Measurements from ENCODE around the gene CLSTN3. TPM values are rescaled to one million over a fixed set of nuclear protein-coding genes. Genes with fewer than 3 reads are reported as not detected.
A peak's percentile ranks its signal among the peaks of the same experiment; 100 is the strongest.

The CLSTN3 gene
- total and polyA plus RNA-seq, 9 of the 15 experiments (the other 6 are each of a cell fraction or from before 2014, with no cell fraction given): 0.08 to 23.2 (median 11.0) TPM

- intact Hi-C loops (cut with micrococcal nuclease) (no loop called here), in situ Hi-C loops (cut with MboI) (no loop called here)
- H3K4me2 ChIP-seq (ENCODE audit: insufficient read depth, low read length): peak overlapping the region; percentile 50; the same call in 1 of the 2 replicates
- H3K9me3 ChIP-seq (replicated peaks; ENCODE audit: control insufficient read depth, insufficient read depth, low read depth, low read length): no peaks in the 10 kb centered on the region
- peak overlapping the region in 1 of 2 experiments; percentile 31; a peak in 2 of 4 replicates for H3K9ac ChIP-seq (ENCODE audit: insufficient read depth in 1 of 2, low read depth in 2 of 2, low read length in 2 of 2)
- CTCF ChIA-PET (ENCODE audit: low intra/inter-chr PET ratio): interaction anchor here (0.6 kb wide), 1 partner anchor 23 kb away, joined by 3 read pairs; no protein-coding TSS in a partner anchor
- H4K20me1 ChIP-seq (replicated peaks; ENCODE audit: control insufficient read depth, insufficient read depth, low read length): no peaks in the 10 kb centered on the region
- BruUV-seq (replicated peaks): no TSS peak
- WGBS (ENCODE audit: insufficient coverage, low coverage, missing lambda C conversion rate): 28% methylated on average over 3 of the region's 4 CpGs
- H2AFZ ChIP-seq (ENCODE audit: low read depth, low read length): no peak overlapping the region
- peaks cover 31% of the 10 kb centered on the region for H3K79me2 ChIP-seq (ENCODE audit: control insufficient read depth, insufficient read depth, low read length)
- H3K27ac ChIP-seq (ENCODE audit: extremely low read depth, low read depth, low read length): peak overlapping the region; percentile 50
- H3K36me3 ChIP-seq (ENCODE audit: control insufficient read depth, insufficient read depth, low read length): 0 out of 3 replicates have a peak, but pooled peaks cover 4% of the 10 kb centered on the region
- FAIRE-seq (peak; percentile 15), DNase-seq (ENCODE audit: extremely low read depth in 1 of 4, low spot score in 3 of 4) (no peak), ATAC-seq (peak; percentile 5; the same call in 1 of the 3 replicates)
- peaks cover 65 to 71% of the 10 kb centered on the region in 2 experiments for H3K4me1 ChIP-seq (replicated peaks in 1 of 2; ENCODE audit: control insufficient read depth in 2 of 2, insufficient read depth in 2 of 2, low read length in 2 of 2)
- POLR2A ChIA-PET: interaction anchor here (0.5 to 2.0 kb wide), 7 partner anchors 18 to 353 kb away, joined by 3 to 5 read pairs (median 3); partner anchors contain the start of gene LAG3
- no peaks in the 10 kb centered on the region for H3K27me3 ChIP-seq (ENCODE audit: control insufficient read depth in 2 of 2, insufficient read depth in 2 of 2, low read length in 2 of 2)
- H3K4me3 ChIP-seq: no peak overlapping the region
- no peaks in the 10 kb centered on the region for H3K9me1 ChIP-seq (ENCODE audit: control insufficient read depth, insufficient read depth, low read length)
- TF ChIP-seq WHSC1 (IDR thresholded peaks at IDR 0.05; ENCODE audit: low read length) (no peak), MEIS2 (IDR thresholded peaks at IDR 0.05; ENCODE audit: partially characterized antibody) (peak; percentile 88), ZNF586 (CRISPR knock-in tag; conservative IDR thresholded peaks at IDR 0.05) (no peak), ZBTB17 (CRISPR knock-in tag; IDR thresholded peaks at IDR 0.05) (no peak), MAFF (IDR thresholded peaks at IDR 0.05; ENCODE audit: low read length) (no peak), CEBPG (CRISPR knock-in tag; IDR thresholded peaks at IDR 0.05) (no peak), CEBPG (tag; conservative IDR thresholded peaks at IDR 0.05 in 1 of 2, IDR thresholded peaks at IDR 0.05 in 1 of 2) (peak in 1 of 2 experiments; percentile 53; a peak in 2 of 4 replicates), PBX2 (CRISPR knock-in tag; IDR thresholded peaks at IDR 0.05; ENCODE audit: low read depth) (no peak), PBX2 (tag; conservative IDR thresholded peaks at IDR 0.05; ENCODE audit: low read depth) (0 out of 2 replicates have a peak, but pooled peaks have one; percentile 35), ARID1B (IDR thresholded peaks at IDR 0.05) (0 out of 2 replicates have a peak, but pooled peaks have one; percentile 17), ZFP36 (IDR thresholded peaks at IDR 0.05; ENCODE audit: low read depth, low read length, partially characterized antibody) (no peak), MIER1 (IDR thresholded peaks at IDR 0.05; ENCODE audit: low read depth) (no peak), CHCHD3 (CRISPR knock-in tag; IDR thresholded peaks at IDR 0.05) (no peak), CHD2 (IDR thresholded peaks at IDR 0.05; ENCODE audit: low read depth, low read length) (no peak), SMAD3 (CRISPR knock-in tag; conservative IDR thresholded peaks at IDR 0.05) (no peak), ZBTB26 (CRISPR knock-in tag; IDR thresholded peaks at IDR 0.05) (no peak), PKNOX1 (IDR thresholded peaks at IDR 0.05) (peak; percentile 82)
Observed at GRCh38 chr12:7125632-7126227, 4.4 kb upstream of the CLSTN3 start.

Data from K562 (cell line).